ENCODE results near the gene AANAT. TPM values are rescaled to one million over a fixed set of nuclear protein-coding genes. Genes with fewer than 3 reads are reported as not detected.

The AANAT gene
- total and polyA plus RNA-seq, 3 donors from 2014 or later: 2.0 to 4.4 (median 4.3) TPM

DNA sequence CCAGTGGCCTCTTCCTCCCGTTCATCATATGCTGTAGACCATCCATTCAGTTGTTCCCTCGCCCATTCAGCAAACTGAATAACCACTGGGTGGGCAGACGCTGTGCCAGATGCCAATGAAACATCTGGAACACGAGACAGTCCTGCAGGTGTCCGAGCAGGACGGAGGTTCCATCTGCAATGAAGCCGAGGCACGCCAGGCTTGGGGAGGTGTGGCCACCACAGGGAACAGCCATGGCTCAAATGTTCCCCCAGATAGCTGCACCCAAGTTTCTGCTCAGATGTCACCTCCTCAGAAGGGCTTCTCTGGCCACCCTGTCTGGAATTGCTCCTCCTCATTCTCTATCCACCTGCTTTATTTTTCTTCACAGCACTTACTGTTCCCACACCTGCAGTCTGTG, 45.0 kb upstream of the AANAT start:
- no peak for TF ChIP-seq POLR2A (IDR thresholded peaks at IDR 0.05)
- TF ChIP-seq, protein P1, sequence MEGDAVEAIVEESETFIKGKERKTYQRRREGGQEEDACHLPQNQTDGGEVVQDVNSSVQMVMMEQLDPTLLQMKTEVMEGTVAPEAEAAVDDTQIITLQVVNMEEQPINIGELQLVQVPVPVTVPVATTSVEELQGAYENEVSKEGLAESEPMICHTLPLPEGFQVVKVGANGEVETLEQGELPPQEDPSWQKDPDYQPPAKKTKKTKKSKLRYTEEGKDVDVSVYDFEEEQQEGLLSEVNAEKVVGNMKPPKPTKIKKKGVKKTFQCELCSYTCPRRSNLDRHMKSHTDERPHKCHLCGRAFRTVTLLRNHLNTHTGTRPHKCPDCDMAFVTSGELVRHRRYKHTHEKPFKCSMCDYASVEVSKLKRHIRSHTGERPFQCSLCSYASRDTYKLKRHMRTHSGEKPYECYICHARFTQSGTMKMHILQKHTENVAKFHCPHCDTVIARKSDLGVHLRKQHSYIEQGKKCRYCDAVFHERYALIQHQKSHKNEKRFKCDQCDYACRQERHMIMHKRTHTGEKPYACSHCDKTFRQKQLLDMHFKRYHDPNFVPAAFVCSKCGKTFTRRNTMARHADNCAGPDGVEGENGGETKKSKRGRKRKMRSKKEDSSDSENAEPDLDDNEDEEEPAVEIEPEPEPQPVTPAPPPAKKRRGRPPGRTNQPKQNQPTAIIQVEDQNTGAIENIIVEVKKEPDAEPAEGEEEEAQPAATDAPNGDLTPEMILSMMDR (IDR thresholded peaks at IDR 0.05): no peak
- Histone ChIP-seq H3K4me3 (no peak overlapping the region), H3K36me3 (ENCODE audit: low read depth, missing control alignments) (no peaks in the 10 kb centered on the region), H3K9me3 (no peaks in the 10 kb centered on the region), H3K4me1 (peaks cover 13% of the 10 kb centered on the region), H3K27ac (no peak overlapping the region), H3K27me3 (no peaks in the 10 kb centered on the region)
- intact Hi-C loops (cut with DNase I; ENCODE audit: low total_unique reads): no loop called here
- no peak for DNase-seq
- 95 to 100% methylated on average over 8 of the region's 8 CpGs for WGBS, 2 donors

DNA sequence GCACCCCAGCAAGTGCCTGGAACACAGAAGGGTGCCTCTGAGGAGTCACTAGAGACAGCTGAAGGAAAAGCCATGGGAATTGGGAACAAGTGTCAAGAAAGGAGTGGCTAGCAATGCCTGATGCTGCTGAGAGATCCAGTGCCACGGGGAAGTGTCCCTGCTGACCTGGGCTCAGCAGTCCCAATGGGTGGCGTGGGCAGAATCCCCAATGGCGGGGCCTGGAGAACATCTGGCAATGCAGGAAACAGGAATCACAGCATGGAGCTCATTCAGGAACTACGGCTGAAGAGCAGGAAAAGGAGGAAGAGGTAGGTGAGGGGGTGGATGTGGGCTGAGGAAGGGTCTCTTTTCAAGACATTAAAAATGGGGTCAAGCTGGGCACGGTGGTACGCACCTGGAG, 44.5 kb upstream of the AANAT start:
- WGBS, 2 donors: 85 to 88% methylated on average over 6 of the region's 6 CpGs
- peaks cover 13% of the 10 kb centered on the region for H3K4me1 ChIP-seq
- no peaks in the 10 kb centered on the region for H3K9me3 ChIP-seq
- no peak overlapping the region for H3K4me3 ChIP-seq
- DNase-seq: no peak
- H3K27me3 ChIP-seq: no peaks in the 10 kb centered on the region
- TF ChIP-seq POLR2A (IDR thresholded peaks at IDR 0.05): no peak
- TF ChIP-seq, protein P1 (IDR thresholded peaks at IDR 0.05): no peak
- intact Hi-C loops (cut with DNase I; ENCODE audit: low total_unique reads): no loop called here
- no peak overlapping the region for H3K27ac ChIP-seq
- no peaks in the 10 kb centered on the region for H3K36me3 ChIP-seq (ENCODE audit: low read depth, missing control alignments)

DNA sequence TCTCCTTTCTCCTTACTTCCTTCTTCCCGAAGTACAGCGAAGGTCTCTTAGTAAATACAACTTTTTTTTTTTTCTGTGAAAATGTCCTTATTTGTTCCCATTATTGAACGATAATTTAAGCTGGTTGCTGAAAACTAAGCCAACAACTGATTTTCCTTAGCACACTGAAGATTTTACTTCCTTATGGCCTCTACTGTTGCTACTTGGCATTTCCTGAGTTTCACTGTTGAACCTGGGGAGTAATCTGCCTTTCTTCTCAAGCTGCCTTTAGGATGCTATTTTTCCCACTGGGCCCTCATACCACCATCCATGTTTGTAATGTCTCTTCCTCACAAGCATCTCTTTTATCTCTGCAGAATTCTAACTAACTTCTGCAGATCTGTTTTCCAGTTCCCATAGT, 40.5 kb upstream of the AANAT start:
- no peaks in the 10 kb centered on the region for H3K4me1 ChIP-seq
- no peak for DNase-seq
- WGBS, 2 donors: 91 to 93% methylated on average over 3 of the region's 3 CpGs
- H3K4me3 ChIP-seq: no peak overlapping the region
- H3K27me3 ChIP-seq: no peaks in the 10 kb centered on the region
- no peaks in the 10 kb centered on the region for H3K36me3 ChIP-seq (ENCODE audit: low read depth, missing control alignments)
- intact Hi-C loops (cut with DNase I; ENCODE audit: low total_unique reads): no loop called here
- H3K9me3 ChIP-seq: no peaks in the 10 kb centered on the region
- no peak overlapping the region for H3K27ac ChIP-seq
- TF ChIP-seq POLR2A (IDR thresholded peaks at IDR 0.05): no peak
- TF ChIP-seq, protein P1 (IDR thresholded peaks at IDR 0.05): no peak

DNA sequence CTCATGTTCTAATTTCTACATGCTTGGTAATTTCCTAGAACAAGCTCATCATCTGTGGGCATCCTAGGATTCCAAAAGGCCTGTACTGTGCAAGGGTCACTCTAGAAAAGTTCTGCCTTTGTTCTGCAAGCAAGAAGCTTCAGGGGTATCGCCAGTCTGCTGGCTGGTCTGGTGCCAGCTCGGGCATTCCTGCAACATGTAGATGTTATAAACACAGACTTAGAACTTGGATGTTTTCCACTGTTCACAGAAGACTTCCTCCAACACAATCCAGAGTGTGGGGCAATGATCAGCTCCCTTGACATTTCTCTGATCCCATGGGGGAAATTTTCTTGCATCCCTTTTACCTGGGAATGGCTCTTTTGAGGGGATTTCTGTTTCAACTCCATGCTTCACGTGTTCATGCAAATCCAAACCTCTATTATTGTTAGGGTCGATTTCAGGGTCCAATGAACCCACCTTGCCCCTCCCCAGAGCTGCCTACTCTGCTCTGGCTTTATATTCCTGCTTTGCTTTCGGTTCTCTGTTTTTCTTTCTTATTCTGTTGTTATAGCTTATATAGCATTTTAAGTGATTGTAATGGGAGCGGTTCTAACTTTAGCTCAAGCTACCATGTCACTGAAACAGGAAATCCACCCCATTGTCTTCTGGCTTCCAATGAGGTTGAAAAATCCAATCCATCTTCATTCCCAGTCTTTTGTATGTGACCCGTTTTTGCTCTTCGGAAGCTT, 39.7 kb upstream of the AANAT start:
- Histone ChIP-seq H3K27me3 (no peaks in the 10 kb centered on the region), H3K9me3 (no peaks in the 10 kb centered on the region), H3K4me1 (no peaks in the 10 kb centered on the region), H3K36me3 (ENCODE audit: low read depth, missing control alignments) (no peaks in the 10 kb centered on the region), H3K4me3 (no peak overlapping the region), H3K27ac (no peak overlapping the region)
- intact Hi-C loops (cut with DNase I; ENCODE audit: low total_unique reads): no loop called here
- DNase-seq: no peak
- TF ChIP-seq, protein P1 (IDR thresholded peaks at IDR 0.05): no peak
- no peak for TF ChIP-seq POLR2A (IDR thresholded peaks at IDR 0.05)
- WGBS, 2 donors: 77 to 81% methylated on average over 8 of the region's 8 CpGs

DNA sequence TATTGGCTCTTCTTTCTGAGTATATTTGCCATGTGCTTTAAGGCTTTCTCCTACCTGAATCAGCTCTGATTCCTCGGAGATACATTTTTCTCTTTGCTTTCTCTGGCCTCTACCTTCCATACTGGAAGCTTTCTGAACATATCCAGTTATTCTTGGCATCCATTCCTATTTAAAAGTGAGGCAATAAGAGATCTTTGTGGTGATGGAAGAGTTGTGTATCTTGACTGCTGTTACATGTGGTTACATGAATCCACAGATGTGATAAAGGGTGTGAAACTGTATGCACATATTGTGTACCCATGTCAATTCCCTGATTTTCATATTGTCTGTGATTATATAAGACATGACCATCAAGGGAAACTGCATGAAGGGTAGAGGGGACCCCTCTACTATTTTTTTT, 38.9 kb upstream of the AANAT start:
- WGBS, 2 donors: 89 to 95% methylated on average over 1 of the region's 1 CpG
- intact Hi-C loops (cut with DNase I; ENCODE audit: low total_unique reads): no loop called here
- TF ChIP-seq POLR2A (IDR thresholded peaks at IDR 0.05): no peak
- TF ChIP-seq, protein P1 (IDR thresholded peaks at IDR 0.05): no peak

More for the DNA sequence above, 38.9 kb upstream of the AANAT start:
- Histone ChIP-seq H3K4me1 (no peaks in the 10 kb centered on the region), H3K27me3 (no peaks in the 10 kb centered on the region), H3K36me3 (ENCODE audit: low read depth, missing control alignments) (no peaks in the 10 kb centered on the region), H3K4me3 (no peak overlapping the region), H3K27ac (no peak overlapping the region), H3K9me3 (no peaks in the 10 kb centered on the region)
- DNase-seq: no peak
